K562 (cell line): ENCODE results near the gene MYOM1. TPM values are rescaled to one million over a fixed set of nuclear protein-coding genes. Genes with fewer than 3 reads are reported as not detected.

Source experiments
- CCNT2 ChIP-seq: IDR thresholded peaks from 2 replicates; pipeline ENCODE4 v1.6.1; 2011; ENCODE audit warnings: borderline replicate concordance, low read depth, mild to moderate bottlenecking, moderate library complexity, mixed read lengths, low read length; ENCODE audit not compliant: insufficient read length; ENCODE audit errors: extremely low read depth
- KDM5B ChIP-seq: fragments of 200-600 bp; sonication (generic); IDR thresholded peaks from 2 replicates; pipeline ENCODE4 v1.6.1; 2012; ENCODE audit warnings: low read depth, mild to moderate bottlenecking, moderate library complexity, low read length, control low read depth, inconsistent platforms; ENCODE audit not compliant: insufficient replicate concordance
- MECOM ChIP-seq: fragments of 250-450 bp; sonication (Bioruptor Pico); IDR thresholded peaks from 2 replicates; pipeline ENCODE4 v1.8.0; 2022; ENCODE audit warnings: inconsistent platforms
- POLR2B ChIP-seq: fragments of 450-650 bp; IDR thresholded peaks from 2 replicates; pipeline ENCODE4 v1.6.1; 2018; ENCODE audit warnings: low read depth; ENCODE audit not compliant: partially characterized antibody
- RB1 ChIP-seq: fragments of 450-650 bp; IDR thresholded peaks from 2 replicates; pipeline ENCODE4 v1.6.1; 2017; ENCODE audit warnings: low read depth, mild to moderate bottlenecking
- SAFB ChIP-seq: fragments of 200-400 bp; formaldehyde crosslinking; IDR thresholded peaks from 2 replicates; pipeline ENCODE4 v1.6.1; 2017; ENCODE audit warnings: low read depth, low read length, borderline replicate concordance
- SUPT5H ChIP-seq: fragments of 450-650 bp; IDR thresholded peaks from 2 replicates; pipeline ENCODE4 v1.6.1; 2016
- U2AF2 ChIP-seq: fragments of 200-400 bp; formaldehyde crosslinking; optimal IDR thresholded peaks from 2 replicates; pipeline ENCODE3; 2017; ENCODE audit warnings: low read depth, mild to moderate bottlenecking, low read length
- ZFP30 ChIP-seq: fragments of 250-450 bp; sonication (Bioruptor Pico); IDR thresholded peaks from 2 replicates; pipeline ENCODE4 v1.8.0; 2022; ENCODE audit warnings: moderate library complexity, mild to moderate bottlenecking, inconsistent platforms, borderline replicate concordance
- ZFP36 ChIP-seq: fragments of 150-350 bp; IDR thresholded peaks from 2 replicates; pipeline ENCODE4 v1.6.1; 2018; ENCODE audit warnings: low read length, low read depth; ENCODE audit not compliant: partially characterized antibody
- ZSCAN32 ChIP-seq: fragments of 450-650 bp; formaldehyde crosslinking; IDR thresholded peaks from 2 replicates; pipeline ENCODE4 v1.4.0; 2020; ENCODE audit warnings: mild to moderate bottlenecking, moderate library complexity
- polyA plus RNA-seq, 8 experiments: library from polyadenylated mRNA; depleted of rRNA in 4 of 8; stranded (reverse) in 5 of 8; unstranded in 3 of 8; fragments of >200 nt; fragmentation: Nextera tagmentation in 2 of 8; fragmentation: Illumina TruSeq in 1 of 8; extraction: Ambion mirVana in 2 of 8; extraction: Trizol in 1 of 8; gene quantifications; 2 replicates each; pipeline versions ENCODE4 v1.2.1 to v1.2.3, GENCODE V29; 2011 to 2014; ENCODE audit warnings: inconsistent platforms in 1 of 8, missing spikeins in 1 of 8
- total RNA-seq, 7 experiments: library from RNA; depleted of rRNA in 6 of 7; stranded (reverse); fragments of >200 nt in 6 of 7; fragmentation: Illumina TruSeq in 2 of 7; extraction: Trizol in 2 of 7; gene quantifications; 2 replicates each; pipeline versions ENCODE4 v1.2.1 to v1.2.3, GENCODE V29; 2011 to 2021; ENCODE audit warnings: low replicate concordance in 1 of 7
- TF ChIP-seq, protein P1 (sequence below), 2 experiments: IDR thresholded peaks in 1 of 2; conservative IDR thresholded peaks in 1 of 2; 2 replicates each; pipeline ENCODE4 v1.6.1; 2016; ENCODE audit warnings: low read depth in 2 of 2, mild to moderate bottlenecking in 1 of 2, missing compliant biosample characterization in 1 of 2, missing genetic modification characterization in 1 of 2, moderate library complexity in 1 of 2
- TF ChIP-seq, protein P2 (sequence below), 2 experiments: fragments of 450-650 bp; formaldehyde crosslinking in 1 of 2; IDR thresholded peaks; 2 replicates each; pipeline versions ENCODE4 v1.4.0 to v1.6.1; 2014 to 2020; ENCODE audit warnings: mild to moderate bottlenecking in 2 of 2, borderline replicate concordance in 1 of 2, low read depth in 1 of 2
- TF ChIP-seq, protein P3 (sequence below): sonication (generic); formaldehyde crosslinking; IDR thresholded peaks from 2 replicates; pipeline ENCODE4 v1.8.0; 2023; ENCODE audit warnings: mild to moderate bottlenecking, missing genetic modification reagents

The MYOM1 gene
- total and polyA plus RNA-seq, 9 of the 15 experiments (the other 6 are each of a cell fraction or from before 2014, with no cell fraction given) = 0.01 to 0.62 (median 0.25) TPM

DNA sequence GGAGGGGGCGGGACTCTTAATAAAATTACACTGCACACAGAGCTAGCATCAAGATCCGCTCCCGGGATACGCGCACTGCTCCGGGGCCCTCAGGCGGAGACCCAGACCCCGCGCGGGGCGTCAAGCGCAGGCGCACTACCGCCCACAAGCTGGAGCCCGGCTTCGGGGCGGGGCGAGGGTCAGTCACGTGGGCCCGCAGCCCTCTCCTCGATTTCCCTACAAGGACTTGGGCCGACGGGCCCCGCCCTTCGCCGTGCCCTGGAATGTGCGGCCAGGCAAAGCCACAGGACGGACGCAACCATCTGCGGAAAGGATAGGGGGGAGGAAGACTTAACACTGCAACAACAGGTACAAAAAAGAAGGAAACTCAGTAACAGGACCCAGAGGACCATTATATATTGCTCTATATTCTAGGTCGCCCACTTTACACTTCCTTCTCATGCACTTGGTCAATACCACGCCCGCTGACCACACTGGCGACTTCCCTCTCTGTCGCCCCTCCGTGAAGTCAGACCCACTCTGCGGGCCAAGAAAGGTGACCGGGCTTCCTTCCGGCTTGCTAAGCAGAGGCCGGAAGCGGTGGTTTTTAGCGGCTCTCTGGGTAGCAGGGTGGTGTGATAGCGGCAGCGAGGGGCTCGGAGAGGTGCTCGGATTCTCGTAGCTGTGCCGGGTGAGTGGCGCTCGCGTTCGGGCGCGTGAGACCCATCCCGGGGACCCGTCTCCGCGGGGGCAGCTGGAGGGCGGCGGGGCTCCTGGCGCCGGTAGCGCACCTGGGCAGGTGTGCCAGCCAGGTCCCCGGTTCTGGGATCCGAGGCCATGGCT, 27.7 kb upstream of the MYOM1 start, which contains the start of gene MYL12A (continued):
- TF ChIP-seq, protein P1, sequence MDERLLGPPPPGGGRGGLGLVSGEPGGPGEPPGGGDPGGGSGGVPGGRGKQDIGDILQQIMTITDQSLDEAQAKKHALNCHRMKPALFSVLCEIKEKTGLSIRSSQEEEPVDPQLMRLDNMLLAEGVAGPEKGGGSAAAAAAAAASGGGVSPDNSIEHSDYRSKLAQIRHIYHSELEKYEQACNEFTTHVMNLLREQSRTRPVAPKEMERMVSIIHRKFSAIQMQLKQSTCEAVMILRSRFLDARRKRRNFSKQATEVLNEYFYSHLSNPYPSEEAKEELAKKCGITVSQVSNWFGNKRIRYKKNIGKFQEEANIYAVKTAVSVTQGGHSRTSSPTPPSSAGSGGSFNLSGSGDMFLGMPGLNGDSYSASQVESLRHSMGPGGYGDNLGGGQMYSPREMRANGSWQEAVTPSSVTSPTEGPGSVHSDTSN (CRISPR knock-in tag; IDR thresholded peaks at IDR 0.05; ENCODE audit: low read depth) = no peak
- TF ChIP-seq, protein P1 (tag; conservative IDR thresholded peaks at IDR 0.05; ENCODE audit: low read depth) = no peak
- TF ChIP-seq ZFP30 (peak; percentile 61; the same call in 1 of the 2 replicates), SUPT5H (peak; percentile 98), KDM5B (peak; percentile 87), RB1 (no peak), MECOM (CRISPR knock-in tag) (no peak), ZSCAN32 (CRISPR knock-in tag) (no peak), ZFP36 (peak; percentile 33), CCNT2 (peak; percentile 94), U2AF2 (no peak), POLR2B (peak; percentile 99), SAFB (no peak)
- TF ChIP-seq, protein P2, sequence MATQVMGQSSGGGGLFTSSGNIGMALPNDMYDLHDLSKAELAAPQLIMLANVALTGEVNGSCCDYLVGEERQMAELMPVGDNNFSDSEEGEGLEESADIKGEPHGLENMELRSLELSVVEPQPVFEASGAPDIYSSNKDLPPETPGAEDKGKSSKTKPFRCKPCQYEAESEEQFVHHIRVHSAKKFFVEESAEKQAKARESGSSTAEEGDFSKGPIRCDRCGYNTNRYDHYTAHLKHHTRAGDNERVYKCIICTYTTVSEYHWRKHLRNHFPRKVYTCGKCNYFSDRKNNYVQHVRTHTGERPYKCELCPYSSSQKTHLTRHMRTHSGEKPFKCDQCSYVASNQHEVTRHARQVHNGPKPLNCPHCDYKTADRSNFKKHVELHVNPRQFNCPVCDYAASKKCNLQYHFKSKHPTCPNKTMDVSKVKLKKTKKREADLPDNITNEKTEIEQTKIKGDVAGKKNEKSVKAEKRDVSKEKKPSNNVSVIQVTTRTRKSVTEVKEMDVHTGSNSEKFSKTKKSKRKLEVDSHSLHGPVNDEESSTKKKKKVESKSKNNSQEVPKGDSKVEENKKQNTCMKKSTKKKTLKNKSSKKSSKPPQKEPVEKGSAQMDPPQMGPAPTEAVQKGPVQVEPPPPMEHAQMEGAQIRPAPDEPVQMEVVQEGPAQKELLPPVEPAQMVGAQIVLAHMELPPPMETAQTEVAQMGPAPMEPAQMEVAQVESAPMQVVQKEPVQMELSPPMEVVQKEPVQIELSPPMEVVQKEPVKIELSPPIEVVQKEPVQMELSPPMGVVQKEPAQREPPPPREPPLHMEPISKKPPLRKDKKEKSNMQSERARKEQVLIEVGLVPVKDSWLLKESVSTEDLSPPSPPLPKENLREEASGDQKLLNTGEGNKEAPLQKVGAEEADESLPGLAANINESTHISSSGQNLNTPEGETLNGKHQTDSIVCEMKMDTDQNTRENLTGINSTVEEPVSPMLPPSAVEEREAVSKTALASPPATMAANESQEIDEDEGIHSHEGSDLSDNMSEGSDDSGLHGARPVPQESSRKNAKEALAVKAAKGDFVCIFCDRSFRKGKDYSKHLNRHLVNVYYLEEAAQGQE (IDR thresholded peaks at IDR 0.05; ENCODE audit: borderline replicate concordance) = peak; percentile 92
- TF ChIP-seq, protein P2 (CRISPR knock-in tag; IDR thresholded peaks at IDR 0.05; ENCODE audit: low read depth) = peak; percentile 78; the same call in 1 of the 2 replicates
- TF ChIP-seq, protein P3, sequence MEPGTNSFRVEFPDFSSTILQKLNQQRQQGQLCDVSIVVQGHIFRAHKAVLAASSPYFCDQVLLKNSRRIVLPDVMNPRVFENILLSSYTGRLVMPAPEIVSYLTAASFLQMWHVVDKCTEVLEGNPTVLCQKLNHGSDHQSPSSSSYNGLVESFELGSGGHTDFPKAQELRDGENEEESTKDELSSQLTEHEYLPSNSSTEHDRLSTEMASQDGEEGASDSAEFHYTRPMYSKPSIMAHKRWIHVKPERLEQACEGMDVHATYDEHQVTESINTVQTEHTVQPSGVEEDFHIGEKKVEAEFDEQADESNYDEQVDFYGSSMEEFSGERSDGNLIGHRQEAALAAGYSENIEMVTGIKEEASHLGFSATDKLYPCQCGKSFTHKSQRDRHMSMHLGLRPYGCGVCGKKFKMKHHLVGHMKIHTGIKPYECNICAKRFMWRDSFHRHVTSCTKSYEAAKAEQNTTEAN (CRISPR knock-in tag) = no peak
